Panc1 (cell line): Measurements from ENCODE around the gene TBP. TPM values are rescaled to one million over a fixed set of nuclear protein-coding genes. Genes with fewer than 3 reads are reported as not detected.

ENCODE experiments used
- ATAC-seq: fragments of 200-7000 bp; cut with Tn5 transposase; 2 replicates; pipeline ENCODE4 v1.9.1; 2020; ENCODE audit warnings: mild to moderate bottlenecking, moderate library complexity
- BruUV-seq: library from RNA; stranded (reverse); fragments of 400-500 nt; replicated peaks from 2 replicates; lab custom pipeline; 2021; lab: Mats Ljungman, UMichigan
- CTCF ChIA-PET: fragments of 300-600 bp; sonication (Branson Sonifier 250); formaldehyde crosslinking; loops from one replicate; lab custom pipeline; 2022; ENCODE audit warnings: antibody characterized with exemption; lab: Charles Lee
- POLR2A ChIA-PET: fragments of 300-600 bp; sonication (Branson Sonifier 250); formaldehyde crosslinking; loops from one replicate; lab custom pipeline; 2022; ENCODE audit warnings: antibody characterized with exemption; lab: Charles Lee
- DNase-seq: peaks from one replicate; pipeline ENCODE4 v3.0.0-alpha.2; 2010; ENCODE audit warnings: low read depth, low spot score
- H3K27ac ChIP-seq: 2 replicates; pipeline ENCODE4 v1.5.1; 2011; ENCODE audit warnings: mild to moderate bottlenecking, low read length, inconsistent platforms
- H3K27me3 ChIP-seq: fragments of 200-500 bp; sonication (Bioruptor generic); 2 replicates; pipeline ENCODE4 v1.6.0; 2014; ENCODE audit warnings: low read length, inconsistent platforms; ENCODE audit not compliant: control insufficient read depth, insufficient read depth
- H3K36me3 ChIP-seq: fragments of 200-500 bp; sonication (Bioruptor generic); 2 replicates; pipeline ENCODE4 v1.5.1; 2014; ENCODE audit warnings: inconsistent platforms, mild to moderate bottlenecking, low read length, moderate library complexity; ENCODE audit not compliant: control insufficient read depth, insufficient read depth
- H3K4me1 ChIP-seq: 2 replicates; pipeline ENCODE4 v1.5.1; 2011; ENCODE audit warnings: inconsistent platforms, mild to moderate bottlenecking, low read length, moderate library complexity; ENCODE audit not compliant: control insufficient read depth, insufficient read depth
- H3K4me3 ChIP-seq, 2 experiments: 2 replicates each; pipeline ENCODE4 v1.5.1; 2011 to 2012; ENCODE audit warnings: low read depth in 2 of 2, low read length in 2 of 2, mild to moderate bottlenecking in 2 of 2, inconsistent platforms in 1 of 2, moderate library complexity in 1 of 2
- H3K9me3 ChIP-seq: fragments of 200-500 bp; sonication (Bioruptor generic); 2 replicates; pipeline ENCODE4 v1.5.1; 2014; ENCODE audit warnings: low read depth, mild to moderate bottlenecking, inconsistent platforms, low read length, moderate library complexity; ENCODE audit not compliant: control insufficient read depth, insufficient read depth
- CTCF ChIP-seq: fragments of 450-650 bp; IDR thresholded peaks from 2 replicates; pipeline ENCODE4 v1.5.1; 2017; ENCODE audit warnings: mild to moderate bottlenecking
- POLR2AphosphoS5 ChIP-seq: IDR thresholded peaks from 2 replicates; pipeline ENCODE4 v1.6.1; 2012; ENCODE audit warnings: mild to moderate bottlenecking, low read depth, low read length, moderate library complexity
- SIN3A ChIP-seq: IDR thresholded peaks from 2 replicates; pipeline ENCODE4 v1.6.1; 2012; ENCODE audit warnings: low read depth, mild to moderate bottlenecking, low read length, moderate library complexity, borderline replicate concordance; ENCODE audit not compliant: insufficient read depth
- TCF7L2 ChIP-seq: IDR thresholded peaks from 2 replicates; pipeline ENCODE4 v1.6.1; 2011; ENCODE audit warnings: mild to moderate bottlenecking, low read depth, low read length, inconsistent platforms
- in situ Hi-C: cut with HindIII; loops from 2 replicates; pipeline ENCODE4 v1.10.0; 2016; ENCODE audit warnings: low sequenced_read_pairs, low pct_unique_long_range_greater_than_20kb
- intact Hi-C: fragments of 100-400 bp; cut with micrococcal nuclease; formaldehyde crosslinking; loops from one replicate; pipeline ENCODE4 v1.10.0; 2022; ENCODE audit not compliant: unreplicated experiment
- total RNA-seq: library from RNA; stranded (reverse); gene quantifications from one replicate; pipeline ENCODE4 v1.2.1, GENCODE V29; 2021; ENCODE audit not compliant: unreplicated experiment
- TF ChIP-seq, protein P1 (sequence below), 2 experiments: IDR thresholded peaks; 2 replicates each; pipeline ENCODE4 v1.6.1; 2011 to 2012; ENCODE audit warnings: low read depth in 2 of 2, control low read depth in 1 of 2, low read length in 1 of 2, mild to moderate bottlenecking in 1 of 2, moderate library complexity in 1 of 2; ENCODE audit not compliant: insufficient read depth in 1 of 2

Gene TBP
- total RNA-seq, 1 experiment from 2014 or later, result 26.4 TPM

GRCh38 chr6:170545405-170545804 lies 8.8 kb upstream of the TBP start:
- BruUV-seq, result no TSS peak
- intact Hi-C loops (no loop called here), in situ Hi-C loops (no loop called here)
- no peak overlapping the region for H3K4me3 ChIP-seq
- no peak overlapping the region for H3K27ac ChIP-seq
- ATAC-seq (no peak), DNase-seq (no peak)
- no peaks in the 10 kb centered on the region for H3K27me3 ChIP-seq
- H3K4me1 ChIP-seq, result peaks cover 4% of the 10 kb centered on the region; the same call in 1 of the 2 replicates
- ChIA-PET POLR2A (interaction anchor here (1.0 kb wide), 1 partner anchor 39 kb away, joined by 3 read pairs; the partner anchor contains the start of gene PDCD2), CTCF (no interaction called here)
- TF ChIP-seq TCF7L2, result no peak
- no peak for TF ChIP-seq SIN3A
- no peak for TF ChIP-seq CTCF
- TF ChIP-seq, protein P1, sequence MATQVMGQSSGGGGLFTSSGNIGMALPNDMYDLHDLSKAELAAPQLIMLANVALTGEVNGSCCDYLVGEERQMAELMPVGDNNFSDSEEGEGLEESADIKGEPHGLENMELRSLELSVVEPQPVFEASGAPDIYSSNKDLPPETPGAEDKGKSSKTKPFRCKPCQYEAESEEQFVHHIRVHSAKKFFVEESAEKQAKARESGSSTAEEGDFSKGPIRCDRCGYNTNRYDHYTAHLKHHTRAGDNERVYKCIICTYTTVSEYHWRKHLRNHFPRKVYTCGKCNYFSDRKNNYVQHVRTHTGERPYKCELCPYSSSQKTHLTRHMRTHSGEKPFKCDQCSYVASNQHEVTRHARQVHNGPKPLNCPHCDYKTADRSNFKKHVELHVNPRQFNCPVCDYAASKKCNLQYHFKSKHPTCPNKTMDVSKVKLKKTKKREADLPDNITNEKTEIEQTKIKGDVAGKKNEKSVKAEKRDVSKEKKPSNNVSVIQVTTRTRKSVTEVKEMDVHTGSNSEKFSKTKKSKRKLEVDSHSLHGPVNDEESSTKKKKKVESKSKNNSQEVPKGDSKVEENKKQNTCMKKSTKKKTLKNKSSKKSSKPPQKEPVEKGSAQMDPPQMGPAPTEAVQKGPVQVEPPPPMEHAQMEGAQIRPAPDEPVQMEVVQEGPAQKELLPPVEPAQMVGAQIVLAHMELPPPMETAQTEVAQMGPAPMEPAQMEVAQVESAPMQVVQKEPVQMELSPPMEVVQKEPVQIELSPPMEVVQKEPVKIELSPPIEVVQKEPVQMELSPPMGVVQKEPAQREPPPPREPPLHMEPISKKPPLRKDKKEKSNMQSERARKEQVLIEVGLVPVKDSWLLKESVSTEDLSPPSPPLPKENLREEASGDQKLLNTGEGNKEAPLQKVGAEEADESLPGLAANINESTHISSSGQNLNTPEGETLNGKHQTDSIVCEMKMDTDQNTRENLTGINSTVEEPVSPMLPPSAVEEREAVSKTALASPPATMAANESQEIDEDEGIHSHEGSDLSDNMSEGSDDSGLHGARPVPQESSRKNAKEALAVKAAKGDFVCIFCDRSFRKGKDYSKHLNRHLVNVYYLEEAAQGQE (IDR thresholded peaks at IDR 0.05; ENCODE audit: insufficient read depth in 1 of 2, low read depth in 2 of 2, low read length in 1 of 2), result no peak
- TF ChIP-seq POLR2AphosphoS5, result no peak
- H3K9me3 ChIP-seq, result no peaks in the 10 kb centered on the region
- H3K36me3 ChIP-seq, result peaks cover 77% of the 10 kb centered on the region

GRCh38 chr6:170552765-170553533 lies 1.2 kb upstream of the TBP start, which contains the start of gene PSMB1:
Gene PSMB1, minus strand, starts transcription at chr6:170553307. Its CDS starts 65 bp downstream, at chr6:170553242.
- POLR2A ChIA-PET, result interaction anchor here (0.5 to 0.7 kb wide), 3 partner anchors 115 to 358 kb away, joined by 3 to 4 read pairs (median 3); no protein-coding TSS in a partner anchor
- Histone ChIP-seq H3K9me3 (no peaks in the 10 kb centered on the region), H3K27me3 (no peaks in the 10 kb centered on the region), H3K4me3 (peak within 1 kb of the TSS; percentile 84 to 99), H3K4me1 (peaks cover 30% of the 10 kb centered on the region), H3K36me3 (peaks cover 16% of the 10 kb centered on the region), H3K27ac (peak within 1 kb of the TSS; percentile 97)
- intact Hi-C loops, result no loop called here
- TF ChIP-seq CTCF, result no peak
- TF ChIP-seq TCF7L2, result peak; percentile 88
- TF ChIP-seq SIN3A, result peak; percentile 95; the same call in 1 of the 2 replicates
- TF ChIP-seq POLR2AphosphoS5, result peak; percentile 98
- CTCF ChIA-PET, result no interaction called here
- ATAC-seq (peak; percentile 91), DNase-seq (peak; percentile 89)
- in situ Hi-C loops, result no loop called here
- BruUV-seq, result no TSS peak
